NK-92 (cell line): ENCODE results near the gene NCAN.
A peak's percentile ranks its signal among the peaks of the same experiment; 100 is the strongest.
"Not testable (repeated sequence)": the region's sequence is repeated elsewhere in the genome, so short reads cannot be mapped to it uniquely, and the experiment has no call there.

Experiments
- DNase-seq: peaks from one replicate; lab custom pipeline; 2025; ENCODE audit not compliant: unreplicated experiment; lab: John Stamatoyannopoulos, UW

The NCAN gene

DNA sequence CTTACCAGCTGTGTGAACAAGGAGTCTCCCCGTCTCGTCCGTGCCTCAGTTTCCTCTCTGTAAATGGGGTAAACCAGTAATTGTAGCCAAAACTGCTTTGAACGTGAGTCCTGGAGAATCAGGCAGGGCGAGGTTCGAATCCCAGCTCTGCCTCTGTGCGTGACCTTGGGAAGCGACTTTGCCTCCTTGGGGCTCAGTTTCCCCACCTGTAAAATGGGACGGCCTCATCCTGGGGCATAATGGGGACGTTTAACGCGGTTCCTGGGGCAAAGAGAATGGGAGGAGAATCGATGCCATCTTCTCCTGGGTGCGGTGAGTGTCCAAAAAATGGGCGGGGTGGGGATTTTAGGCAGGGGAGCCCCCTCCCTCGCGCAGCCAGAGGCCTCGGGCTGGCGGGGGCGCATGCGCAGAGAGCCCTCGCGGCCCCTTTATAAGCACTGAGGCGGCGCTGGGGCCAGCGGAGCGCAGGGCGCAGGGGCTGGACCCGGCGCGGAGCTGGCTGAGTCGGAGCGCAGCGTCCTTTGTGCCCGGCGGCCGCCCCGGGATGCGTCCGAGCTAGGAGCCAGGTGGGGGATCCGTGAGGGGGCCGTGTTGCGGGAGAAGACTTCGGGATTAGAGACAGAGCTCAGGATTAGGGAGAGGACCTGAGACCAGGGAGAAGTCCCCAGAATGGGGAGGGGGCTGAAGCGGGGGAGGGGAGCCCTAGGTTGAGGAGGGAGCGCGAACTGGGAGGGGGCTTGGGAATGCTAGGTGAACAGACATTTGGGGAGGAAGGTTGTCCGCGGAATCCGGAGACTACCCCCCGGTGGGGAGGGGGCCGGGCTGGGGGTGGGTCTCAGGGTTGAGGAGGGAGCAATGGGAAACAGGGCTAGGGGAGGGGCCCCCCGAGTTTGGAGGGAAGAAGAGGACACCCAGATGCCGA is at the start of gene NCAN:
Gene NCAN (plus strand): TSS at position 460 of the 922 bp plus-strand sequence. CDS start 4,996 bp downstream, outside the sequence.
- DNase-seq = no peak

DNA sequence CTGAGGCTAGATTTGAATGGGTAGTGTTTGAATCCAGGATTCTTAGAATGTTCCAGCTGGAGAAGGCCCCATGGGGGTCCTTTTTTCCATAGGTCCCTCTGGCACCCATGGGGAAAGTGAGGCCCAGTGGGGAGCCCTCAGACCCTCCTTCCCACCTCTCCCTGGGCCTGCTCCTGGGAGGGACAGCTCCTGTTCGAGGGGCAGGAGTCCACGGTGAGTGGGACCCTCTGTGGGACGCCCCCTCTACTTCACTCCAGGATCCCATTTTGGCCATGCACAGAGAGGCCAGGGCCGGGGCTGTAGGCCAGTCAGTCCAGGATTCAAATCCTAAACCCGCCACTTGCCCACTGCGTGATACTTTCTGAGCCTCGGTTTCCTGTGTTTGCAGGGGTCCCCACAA is 49.3 kb upstream of the NCAN start:
- no peak for DNase-seq

DNA sequence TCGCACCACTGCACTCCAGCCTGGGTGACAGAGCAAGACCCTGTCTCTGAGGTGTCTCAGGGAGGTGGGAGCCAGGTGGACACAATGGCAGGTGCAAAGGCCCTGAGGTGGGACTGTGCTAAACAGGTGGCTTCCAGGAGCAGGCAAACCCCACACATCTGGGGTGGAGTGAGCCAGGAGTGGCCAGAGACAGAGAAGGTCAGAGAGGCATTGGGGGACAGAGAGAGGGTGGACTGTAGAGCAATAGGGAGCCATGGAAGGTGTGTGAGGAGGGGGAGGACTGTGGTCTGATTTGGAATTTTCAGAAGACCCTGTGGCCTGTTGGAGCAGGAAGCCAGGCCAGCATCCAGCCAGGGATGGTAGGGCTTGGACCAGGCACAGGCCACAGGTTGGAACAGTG is 46.4 kb upstream of the NCAN start:
- no peak for DNase-seq

DNA sequence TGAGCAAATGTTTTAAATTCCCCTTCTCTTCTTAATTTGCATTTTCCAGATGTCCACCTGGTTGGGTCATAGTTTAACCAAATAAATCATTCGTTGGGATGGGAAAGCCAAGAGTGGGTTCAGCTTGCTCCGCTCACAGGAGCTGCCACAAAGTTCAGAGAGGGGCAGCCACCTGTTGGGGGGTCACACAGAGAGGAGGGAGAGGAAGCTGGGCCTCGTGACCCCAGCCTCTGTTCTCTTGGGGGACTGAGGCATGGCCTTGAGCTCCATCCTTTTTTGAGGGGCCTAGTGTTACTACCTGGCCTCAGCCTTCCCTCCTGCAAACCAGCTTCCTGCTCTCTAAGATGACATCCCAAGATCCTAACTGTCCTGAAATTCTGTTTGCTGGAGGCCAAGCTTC is 44.1 kb upstream of the NCAN start:
- no peak for DNase-seq

GRCh38 chr19:19169236-19170052 is 42.3 kb upstream of the NCAN start:
- no peak for DNase-seq

GRCh38 chr19:19170053-19170872 is 41.5 kb upstream of the NCAN start, which contains the start of gene MEF2B:
MEF2B (minus strand) TSS chr19:19170263; CDS start chr19:19150735, 19,528 bp downstream.
- DNase-seq = no peak

GRCh38 chr19:19170873-19171672 is 40.7 kb upstream of the NCAN start:
- no peak for DNase-seq

DNA sequence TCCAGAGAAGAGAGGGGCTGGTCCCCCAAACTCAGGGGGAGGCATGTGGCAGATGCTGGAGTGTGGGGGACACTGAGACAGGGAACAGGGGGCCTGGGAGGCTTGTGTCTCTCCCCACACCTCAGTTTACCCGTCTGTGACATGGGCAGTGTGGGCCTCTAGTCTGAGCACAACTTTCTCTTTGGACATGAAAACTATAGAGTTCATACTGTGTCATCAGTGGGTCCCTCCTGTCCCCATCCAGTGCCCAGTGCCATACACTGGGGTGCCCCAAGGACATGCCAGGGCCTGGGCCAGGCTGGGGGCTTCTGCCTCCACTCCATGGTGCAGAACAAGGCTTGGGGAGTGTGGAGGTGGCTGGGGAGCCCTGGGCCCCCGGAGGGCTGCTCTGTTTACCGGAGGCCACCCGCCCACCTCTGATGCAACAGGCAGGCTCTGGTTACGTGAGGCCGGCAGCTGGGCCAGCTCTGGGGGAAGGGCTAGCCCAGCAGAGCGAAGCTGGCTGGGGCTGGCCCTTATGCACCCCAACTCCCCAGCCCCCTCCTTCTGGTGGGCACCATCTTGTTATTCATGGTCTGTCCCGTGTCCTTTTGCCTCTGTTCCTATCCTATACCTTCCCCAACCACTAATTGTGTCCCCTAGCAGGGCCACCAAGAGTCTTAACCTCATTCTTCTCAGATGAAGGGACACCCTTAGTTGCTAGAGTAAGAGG is 39.8 kb upstream of the NCAN start:
- no peak for DNase-seq

GRCh38 chr19:19173243-19173642 is 38.5 kb upstream of the NCAN start:
- DNase-seq = not testable (repeated sequence)

DNA sequence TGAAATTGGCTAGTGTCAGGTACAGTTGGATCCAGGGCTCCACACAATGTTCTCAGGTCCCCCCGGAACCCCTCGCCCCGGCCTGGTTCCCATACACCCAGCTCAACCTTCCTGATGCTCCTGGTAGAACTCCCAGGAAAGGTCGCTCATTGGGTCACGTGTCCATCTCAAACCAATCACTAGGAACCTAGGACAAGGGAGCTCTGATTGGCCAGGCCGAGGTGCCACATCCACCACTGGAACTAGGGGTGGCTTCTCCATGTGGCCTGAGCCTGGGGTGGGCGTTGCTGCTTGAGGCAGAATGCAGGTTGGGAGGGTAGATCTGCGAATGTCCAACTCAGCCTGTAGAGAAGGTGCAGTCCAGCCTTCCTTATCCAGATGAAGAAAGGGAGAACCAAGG is 34.8 kb upstream of the NCAN start:
- DNase-seq = no peak

DNA sequence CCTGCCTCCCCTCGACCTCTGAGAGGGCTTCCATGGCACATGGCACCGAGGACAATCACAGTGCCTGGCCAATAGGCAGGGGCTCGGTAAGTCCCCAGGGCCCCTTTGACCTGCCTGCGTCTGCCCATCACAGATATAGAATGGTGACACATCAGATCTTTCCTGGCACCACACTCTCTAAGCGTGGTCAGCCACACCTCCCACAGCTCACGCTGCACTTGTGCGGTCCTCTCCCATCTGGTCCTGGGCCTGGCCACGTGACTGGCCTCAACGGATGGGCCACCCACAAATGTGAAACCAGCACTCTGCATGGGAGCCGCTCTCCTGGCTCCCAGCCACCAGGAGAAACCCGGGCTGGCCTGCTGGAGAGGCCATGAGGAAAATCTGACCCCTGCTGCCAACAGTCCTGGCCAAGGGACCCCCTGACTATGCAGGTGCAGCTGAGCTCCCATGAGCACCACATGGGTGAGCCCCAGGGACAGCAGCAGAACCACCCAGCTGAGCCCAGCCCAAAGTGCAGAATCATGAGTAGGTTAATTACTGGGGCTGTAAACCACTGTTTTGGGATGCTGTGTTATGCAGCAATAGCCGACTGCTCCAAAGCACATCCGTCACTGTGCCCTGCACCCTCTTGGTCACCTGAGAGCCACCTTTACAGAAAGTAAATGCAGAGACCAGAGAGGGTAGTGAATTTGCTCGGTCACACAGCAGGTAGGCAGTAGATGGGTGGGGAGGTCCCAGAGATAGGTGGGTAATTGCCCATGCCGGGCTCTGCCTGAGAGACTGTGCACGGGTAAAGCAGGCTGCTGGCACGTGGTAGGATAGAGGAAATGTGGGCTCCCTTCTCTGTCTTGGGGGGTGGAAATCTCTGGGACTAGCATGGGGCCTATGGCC is 32.0 kb upstream of the NCAN start:
- DNase-seq = no peak

DNA sequence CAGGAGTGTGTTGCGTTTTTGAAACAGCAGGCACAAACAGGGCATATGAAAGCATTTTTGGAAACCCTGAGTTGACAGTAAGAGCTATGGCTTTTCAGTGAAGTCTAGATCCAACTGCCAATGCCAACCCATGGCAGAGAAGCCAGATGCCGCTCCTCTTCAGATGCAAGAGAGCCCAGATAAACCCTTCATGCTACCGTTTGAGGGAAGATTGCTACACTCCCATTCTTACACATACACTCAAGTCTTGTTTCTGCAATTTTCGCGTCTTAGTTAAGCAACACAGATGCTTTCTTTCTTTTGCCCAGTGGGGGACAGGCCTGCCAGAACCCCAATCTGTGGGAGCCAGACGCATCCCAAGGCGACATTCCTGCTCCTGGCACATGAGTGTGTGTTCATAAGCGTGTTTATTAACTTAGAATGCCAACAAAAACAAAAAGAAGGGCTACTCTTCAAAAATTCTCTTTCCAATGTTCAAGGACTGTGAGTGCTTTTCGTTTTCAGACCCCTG is 30.2 kb upstream of the NCAN start:
- no peak for DNase-seq

GRCh38 chr19:19185853-19186740 is 25.7 kb upstream of the NCAN start:
- no peak for DNase-seq

DNA sequence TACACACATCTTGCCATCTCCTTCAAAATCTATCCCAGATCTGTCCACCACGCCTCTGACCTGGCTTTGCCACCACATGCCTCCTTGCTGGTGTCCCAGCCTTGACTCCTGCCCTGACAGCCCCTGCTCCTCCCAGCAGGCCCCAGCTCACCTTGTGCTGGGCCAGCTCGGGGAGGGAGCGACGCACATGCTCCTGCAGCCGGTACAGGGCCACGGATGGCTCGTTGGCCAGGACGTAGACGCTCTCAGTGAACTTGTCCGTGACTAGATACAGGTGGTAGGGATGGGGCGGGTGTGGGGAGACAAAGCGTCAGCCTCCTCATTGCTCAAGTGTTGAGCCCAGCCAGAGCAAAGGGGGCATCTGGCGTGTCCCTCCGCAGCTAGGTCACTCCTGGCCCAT is 25.0 kb upstream of the NCAN start:
- no peak for DNase-seq

DNA sequence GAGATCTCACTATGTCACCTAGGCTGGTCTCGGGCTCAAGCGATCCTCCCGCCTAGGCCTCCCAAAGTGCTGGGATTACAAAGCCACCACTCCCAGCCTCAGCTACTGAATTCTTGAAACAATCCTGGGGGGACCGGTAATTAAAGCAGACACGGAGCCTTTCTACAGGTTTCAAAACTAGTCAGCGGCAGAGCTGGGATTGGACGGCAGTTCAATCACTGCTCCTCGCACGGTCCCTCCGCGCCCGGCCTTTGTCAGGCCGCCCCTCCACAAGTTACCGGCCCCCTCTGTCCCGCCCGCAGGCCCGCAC is 20.0 kb upstream of the NCAN start:
- no peak for DNase-seq

DNA sequence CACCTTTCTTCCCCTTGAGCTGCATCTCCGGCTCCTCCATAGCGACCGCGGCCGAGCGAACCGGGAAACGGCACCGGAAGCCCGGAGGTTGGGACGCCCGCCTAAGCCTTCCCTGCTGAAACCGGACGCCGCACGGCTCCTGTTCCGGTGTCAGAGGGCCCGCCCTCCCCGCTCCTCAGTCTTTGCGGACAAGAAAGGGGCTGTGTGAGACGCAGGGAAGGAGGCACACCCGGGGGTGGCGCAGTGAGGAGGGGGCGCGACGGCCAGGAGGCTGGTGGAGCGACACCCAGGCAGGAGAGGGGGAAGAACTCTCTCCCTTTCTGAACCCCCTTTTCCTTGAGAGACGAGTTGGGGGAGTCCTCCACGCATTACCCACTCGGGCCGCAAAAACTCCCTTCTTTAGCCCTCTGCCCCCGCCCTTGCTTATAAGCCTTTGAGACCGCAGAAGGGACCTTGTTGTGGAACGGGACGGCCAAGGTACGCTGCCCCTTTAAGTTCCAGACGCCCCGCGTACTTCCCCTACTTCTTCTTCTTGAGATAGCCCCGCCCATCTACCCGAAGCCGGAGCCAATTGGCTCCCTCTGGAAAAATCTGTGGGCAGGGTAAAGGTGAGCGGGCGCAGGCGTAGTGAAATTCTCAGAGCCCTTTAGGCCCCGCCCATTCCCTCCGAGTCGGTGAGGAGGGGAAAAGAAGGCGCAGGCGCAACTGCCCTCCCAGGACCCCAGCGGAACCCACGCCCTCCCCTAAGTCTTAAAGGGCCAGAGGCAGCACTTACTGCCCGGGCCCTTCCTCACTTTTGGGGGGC is 19.5 kb upstream of the NCAN start, which contains the start of the genes BORCS8 and RFXANK:
Gene BORCS8 (minus strand): TSS at position 75 of the 805 bp plus-strand sequence. CDS start 35 bp downstream, at position 40.
Gene RFXANK (plus strand): TSS at position 181 of the 805 bp plus-strand sequence. CDS start 1,689 bp downstream, outside the sequence.
- DNase-seq = peak; percentile 94
